Stimulated activated CD8-positive, alpha-beta memory T cell treated with anti-CD3 and anti-CD28 coated beads, Interleukin-15, amount 100 ng/mL, for 4 hours (primary cell): ENCODE measurements around the gene THAP9.
A peak's percentile ranks its signal among the peaks of the same experiment; 100 is the strongest.
"Not testable (repeated sequence)": the region's sequence is repeated elsewhere in the genome, so short reads cannot be mapped to it uniquely, and the experiment has no call there.

ENCODE experiments used
- DNase-seq, 2 donors: peaks; one replicate each; pipeline ENCODE4 v3.0.0-alpha.2; 2020; ENCODE audit warnings: low read depth in 2 of 2

Gene THAP9, protein sequence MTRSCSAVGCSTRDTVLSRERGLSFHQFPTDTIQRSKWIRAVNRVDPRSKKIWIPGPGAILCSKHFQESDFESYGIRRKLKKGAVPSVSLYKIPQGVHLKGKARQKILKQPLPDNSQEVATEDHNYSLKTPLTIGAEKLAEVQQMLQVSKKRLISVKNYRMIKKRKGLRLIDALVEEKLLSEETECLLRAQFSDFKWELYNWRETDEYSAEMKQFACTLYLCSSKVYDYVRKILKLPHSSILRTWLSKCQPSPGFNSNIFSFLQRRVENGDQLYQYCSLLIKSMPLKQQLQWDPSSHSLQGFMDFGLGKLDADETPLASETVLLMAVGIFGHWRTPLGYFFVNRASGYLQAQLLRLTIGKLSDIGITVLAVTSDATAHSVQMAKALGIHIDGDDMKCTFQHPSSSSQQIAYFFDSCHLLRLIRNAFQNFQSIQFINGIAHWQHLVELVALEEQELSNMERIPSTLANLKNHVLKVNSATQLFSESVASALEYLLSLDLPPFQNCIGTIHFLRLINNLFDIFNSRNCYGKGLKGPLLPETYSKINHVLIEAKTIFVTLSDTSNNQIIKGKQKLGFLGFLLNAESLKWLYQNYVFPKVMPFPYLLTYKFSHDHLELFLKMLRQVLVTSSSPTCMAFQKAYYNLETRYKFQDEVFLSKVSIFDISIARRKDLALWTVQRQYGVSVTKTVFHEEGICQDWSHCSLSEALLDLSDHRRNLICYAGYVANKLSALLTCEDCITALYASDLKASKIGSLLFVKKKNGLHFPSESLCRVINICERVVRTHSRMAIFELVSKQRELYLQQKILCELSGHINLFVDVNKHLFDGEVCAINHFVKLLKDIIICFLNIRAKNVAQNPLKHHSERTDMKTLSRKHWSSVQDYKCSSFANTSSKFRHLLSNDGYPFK

GRCh38 chr4:82900411-82901182 is at the start of gene THAP9:
TSS of gene THAP9 (plus strand) at chr4:82900735. CDS start at chr4:82900803, 68 bp downstream.
- DNase-seq = peak; percentile 94 to 98

DNA sequence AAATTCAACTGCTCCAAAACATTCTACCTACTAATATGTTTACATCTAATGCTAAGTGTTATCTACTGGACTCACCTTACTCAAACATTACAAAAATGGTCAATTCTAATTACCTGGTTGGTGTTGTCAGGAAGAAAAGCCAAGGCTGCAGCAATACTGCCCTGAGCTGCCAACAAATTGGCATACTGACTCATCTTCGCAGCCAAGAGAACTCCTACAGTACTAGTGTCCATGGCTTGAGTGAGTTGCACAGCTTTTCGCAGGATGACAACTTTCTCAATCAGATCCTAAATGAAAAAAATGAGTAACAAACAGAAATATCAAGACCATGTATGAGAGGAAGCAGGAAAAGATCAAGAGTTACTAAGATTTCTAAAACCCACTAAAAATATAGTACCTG is 49.2 kb upstream of the THAP9 start:
- DNase-seq = no peak

- no peak for DNase-seq
These were observed 48.4 kb upstream of the THAP9 start for GRCh38 chr4:82851885-82852750.

DNA sequence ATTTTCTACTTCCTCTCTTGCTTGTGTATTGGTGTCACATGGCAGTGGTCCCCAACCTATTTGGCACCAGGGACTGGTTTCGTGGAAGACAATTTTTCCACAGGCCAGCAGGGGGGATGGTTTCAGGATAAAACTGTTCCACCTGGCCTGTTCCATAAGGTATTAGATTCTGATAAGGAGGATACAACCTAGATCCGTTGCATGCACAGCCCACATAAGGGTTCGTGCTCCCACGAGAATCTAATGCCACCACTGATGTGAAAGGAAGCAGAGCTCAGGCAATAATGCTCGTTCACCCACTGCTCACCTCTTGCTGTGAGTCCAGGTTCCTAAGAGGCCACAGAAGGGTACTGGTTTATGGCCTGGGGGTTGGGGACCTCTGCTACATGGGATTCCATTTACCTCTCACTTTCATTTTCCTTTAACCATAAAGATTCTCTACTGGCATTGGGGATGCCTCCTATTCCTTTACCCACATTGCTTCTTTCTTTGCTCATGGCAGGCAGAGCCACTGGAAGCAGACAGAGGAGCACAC is 47.7 kb upstream of the THAP9 start:
- DNase-seq = no peak

DNA sequence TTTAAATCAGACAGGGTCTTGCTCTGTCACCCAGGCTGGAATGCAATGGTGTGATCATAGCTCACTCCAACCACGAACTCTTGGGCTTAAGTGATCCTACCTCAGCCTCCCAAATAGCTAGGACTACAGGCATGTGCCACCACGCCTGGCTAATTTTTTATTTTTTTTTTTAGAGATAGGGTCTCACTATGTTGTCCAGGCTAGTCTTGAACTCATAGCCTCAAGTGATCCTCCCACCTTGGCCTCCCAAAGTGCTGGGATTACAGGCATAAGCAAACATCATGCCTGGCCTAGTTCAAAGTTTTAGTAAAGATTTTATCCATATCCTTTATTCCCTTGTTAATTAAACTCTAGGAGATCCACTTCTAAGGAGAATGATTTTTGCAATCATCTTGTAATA is 40.0 kb upstream of the THAP9 start:
- DNase-seq = not testable (repeated sequence)

GRCh38 chr4:82861529-82861928 is 39.0 kb upstream of the THAP9 start:
- no peak for DNase-seq

DNA sequence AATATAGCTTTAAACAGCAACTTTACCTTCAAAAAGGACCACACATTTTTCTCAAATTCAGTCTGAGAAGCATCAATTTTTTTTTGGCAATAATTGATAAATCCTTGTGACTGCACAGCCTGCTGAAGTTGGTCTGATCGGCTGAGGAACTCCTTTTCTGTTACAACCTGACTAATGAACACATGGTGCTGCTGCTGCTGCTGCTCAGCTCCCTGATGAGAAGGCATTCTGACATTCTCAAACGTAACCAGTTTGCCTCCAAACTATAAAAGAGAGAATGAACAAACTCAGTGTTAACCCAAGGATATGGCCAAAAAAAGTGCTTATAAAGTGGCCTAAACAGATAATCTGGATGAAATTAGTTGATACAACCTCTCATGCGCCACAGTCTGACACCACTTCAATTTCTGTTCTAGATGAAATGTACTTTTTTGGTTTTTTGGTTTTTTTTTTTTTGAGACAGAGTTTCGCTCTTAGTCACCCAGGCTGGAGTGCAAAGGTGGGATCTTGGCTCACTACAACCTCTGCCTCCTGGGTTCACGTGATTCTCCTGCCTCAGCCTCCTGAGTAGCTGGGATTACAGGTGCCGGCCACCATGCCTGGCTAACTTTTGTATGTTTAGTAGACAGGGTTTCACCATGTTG is 36.1 kb upstream of the THAP9 start:
- DNase-seq = no peak

DNA sequence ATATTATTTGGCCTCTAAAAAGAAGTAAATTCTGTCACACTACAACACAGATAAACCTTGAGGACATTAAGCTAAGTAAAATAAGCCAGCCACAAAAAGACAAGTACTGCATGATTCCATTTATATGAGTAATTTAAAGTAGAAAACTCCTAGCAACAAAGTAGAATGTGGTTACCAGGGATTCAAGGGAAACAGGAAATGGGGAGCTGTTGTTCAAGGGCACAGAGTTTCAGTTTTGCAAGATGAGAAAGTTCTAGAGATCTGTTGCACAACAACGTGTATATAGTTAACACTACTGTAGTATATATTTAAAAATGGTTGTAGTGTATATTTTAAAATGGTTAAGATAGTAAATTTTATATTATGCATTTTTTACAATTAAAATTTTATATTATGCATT is 34.9 kb upstream of the THAP9 start:
- DNase-seq = no peak

- DNase-seq = not testable (repeated sequence)
These were observed 34.5 kb upstream of the THAP9 start for GRCh38 chr4:82866033-82866432.

- DNase-seq = no peak
These were observed 33.7 kb upstream of the THAP9 start for GRCh38 chr4:82866706-82867385.

DNA sequence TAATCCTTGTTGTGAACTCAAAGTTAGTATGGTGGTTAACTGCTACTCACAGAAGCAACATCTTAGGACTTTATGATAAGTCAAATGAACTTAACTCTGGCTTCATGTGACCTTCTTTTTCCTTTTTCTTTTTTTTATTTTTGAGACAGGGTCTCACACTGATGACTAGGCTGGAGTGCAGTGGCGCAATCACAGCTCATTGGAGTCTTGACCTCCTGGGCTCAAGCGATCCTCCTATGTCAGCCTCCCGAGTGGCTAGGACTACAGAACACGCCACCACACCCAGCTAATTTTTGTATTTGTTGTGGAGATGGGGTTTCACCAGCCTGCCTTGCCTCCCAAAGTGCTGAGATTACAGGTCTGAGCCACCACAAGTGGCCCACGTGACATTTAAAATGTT is 32.0 kb upstream of the THAP9 start:
- DNase-seq = no peak

GRCh38 chr4:82885410-82885809 is 15.1 kb upstream of the THAP9 start:
- DNase-seq = no peak

DNA sequence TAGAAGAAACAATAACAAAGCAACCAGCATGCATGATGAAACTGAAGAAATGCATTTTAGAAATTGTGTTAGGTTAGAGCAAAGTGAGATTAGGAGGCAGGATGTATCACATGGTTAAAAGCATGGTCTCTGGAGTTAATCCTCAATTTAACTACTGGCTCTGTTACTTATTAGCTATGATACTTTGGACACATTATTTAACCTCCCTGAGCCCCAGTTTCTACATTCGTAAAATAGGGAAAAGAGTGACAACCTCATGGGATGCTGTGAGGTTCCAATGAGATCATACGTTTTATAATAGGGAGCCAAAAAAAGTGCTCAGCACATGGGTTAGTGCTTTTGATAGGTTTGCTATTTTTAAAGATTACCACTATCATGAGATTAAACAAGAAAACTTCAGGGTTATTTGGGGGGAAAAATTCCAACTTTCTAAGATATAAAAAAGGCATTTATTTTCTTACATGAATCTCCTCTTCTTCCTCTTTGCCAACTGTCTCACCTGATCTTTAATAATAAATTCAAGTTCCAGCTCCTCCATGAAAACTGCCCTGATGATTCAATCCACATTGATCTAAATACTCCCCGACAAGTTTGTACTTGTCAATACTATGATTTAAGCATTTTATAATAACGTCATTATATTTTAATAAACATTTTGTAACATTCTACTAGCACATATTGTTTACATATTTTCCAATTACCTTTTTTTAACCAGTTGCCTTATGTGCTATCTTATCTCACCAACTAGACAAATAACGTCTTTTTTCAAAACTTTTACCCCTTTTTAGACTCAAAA is 14.2 kb upstream of the THAP9 start:
- no peak for DNase-seq

- no peak for DNase-seq
These were observed 11.2 kb upstream of the THAP9 start for GRCh38 chr4:82889287-82889686.

GRCh38 chr4:82890528-82890900 is 10.0 kb upstream of the THAP9 start:
- DNase-seq = no peak

GRCh38 chr4:82890901-82891706 is 9.4 kb upstream of the THAP9 start, which contains the start of gene SEC31A:
TSS of gene SEC31A (minus strand) at chr4:82891153. CDS start at chr4:82881936, 9,217 bp downstream.
- DNase-seq = peak; percentile 91 to 95

- DNase-seq = no peak
These were observed 8.6 kb upstream of the THAP9 start for GRCh38 chr4:82891707-82892466.
